Mucosa of descending colon (tissue), 3 donors: ENCODE results near the gene RAB39B. TPM values are rescaled to one million over a fixed set of nuclear protein-coding genes. Genes with fewer than 3 reads are reported as not detected.
A peak's percentile ranks its signal among the peaks of the same experiment; 100 is the strongest.
"Not testable (repeated sequence)": the region's sequence is repeated elsewhere in the genome, so short reads cannot be mapped to it uniquely, and the experiment has no call there.

Experiments used
- ATAC-seq: fragments of 200-7000 bp; cut with Tn5 transposase; one replicate; pipeline ENCODE4 v1.9.1; 2020; ENCODE audit warnings: mild to moderate bottlenecking, moderate library complexity
- DNase-seq, 3 donors: peaks; one replicate each; pipeline ENCODE4 v3.0.0-alpha.2; 2020
- H3K36me3 ChIP-seq: fragments of 200-600 bp; one replicate; pipeline ENCODE4 v1.8.0; 2021; ENCODE audit warnings: low read depth, mild to moderate bottlenecking
- H3K4me1 ChIP-seq: fragments of 200-600 bp; one replicate; pipeline ENCODE4 v1.8.0; 2021; ENCODE audit warnings: low read depth, mild to moderate bottlenecking
- H3K4me3 ChIP-seq: fragments of 200-600 bp; one replicate; pipeline ENCODE4 v1.8.0; 2021; ENCODE audit warnings: mild to moderate bottlenecking
- H3K9me3 ChIP-seq: fragments of 200-600 bp; one replicate; pipeline ENCODE4 v1.8.0; 2021; ENCODE audit warnings: mild to moderate bottlenecking
- intact Hi-C, 2 donors: fragments of 100-400 bp; cut with DNase I in 1 of 2; cut with micrococcal nuclease in 1 of 2; formaldehyde crosslinking; loops; one replicate each; pipeline versions ENCODE4 v1.11.0 to v1.11.1; 2022; cut with DNase I, micrococcal nuclease
- long read RNA-seq, 2 donors: library from polyadenylated mRNA; unstranded; transcript quantifications; one replicate each; pipeline ENCODE4 v2.0.0, GENCODE V29; 2019 to 2021
- total RNA-seq, 3 donors: library from RNA; stranded (reverse); fragmentation: NEBNext Ultra II Directional in 2 of 3; extraction: Animal tissue kit (Norgen Biotek cat#: 25700) in 2 of 3; gene quantifications; one replicate each; pipeline versions ENCODE4 v1.2.1 to v1.2.4, GENCODE V29; 2021 to 2023
- TF ChIP-seq, protein P1 (sequence below): fragments of 200-600 bp; IDR thresholded peaks from one replicate; pipeline ENCODE4 v1.8.0; 2022; ENCODE audit warnings: antibody characterized with exemption, mild to moderate bottlenecking
- donor health status: DM: no; HTN: no; CAD: no; lungs with moderate emphysema.
- donor health status: DM: no; HTN: no; CAD: no.
- donor health status: DM: no; HTN: yes; CAD: no.

RAB39B gene, protein sequence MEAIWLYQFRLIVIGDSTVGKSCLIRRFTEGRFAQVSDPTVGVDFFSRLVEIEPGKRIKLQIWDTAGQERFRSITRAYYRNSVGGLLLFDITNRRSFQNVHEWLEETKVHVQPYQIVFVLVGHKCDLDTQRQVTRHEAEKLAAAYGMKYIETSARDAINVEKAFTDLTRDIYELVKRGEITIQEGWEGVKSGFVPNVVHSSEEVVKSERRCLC
- under 1 TPM; 0.17 to 0.79 (median 0.27) TPM for total RNA-seq
- long read RNA-seq, donor 1 = 0 reads
- long read RNA-seq, donor 2 = 0 reads

DNA sequence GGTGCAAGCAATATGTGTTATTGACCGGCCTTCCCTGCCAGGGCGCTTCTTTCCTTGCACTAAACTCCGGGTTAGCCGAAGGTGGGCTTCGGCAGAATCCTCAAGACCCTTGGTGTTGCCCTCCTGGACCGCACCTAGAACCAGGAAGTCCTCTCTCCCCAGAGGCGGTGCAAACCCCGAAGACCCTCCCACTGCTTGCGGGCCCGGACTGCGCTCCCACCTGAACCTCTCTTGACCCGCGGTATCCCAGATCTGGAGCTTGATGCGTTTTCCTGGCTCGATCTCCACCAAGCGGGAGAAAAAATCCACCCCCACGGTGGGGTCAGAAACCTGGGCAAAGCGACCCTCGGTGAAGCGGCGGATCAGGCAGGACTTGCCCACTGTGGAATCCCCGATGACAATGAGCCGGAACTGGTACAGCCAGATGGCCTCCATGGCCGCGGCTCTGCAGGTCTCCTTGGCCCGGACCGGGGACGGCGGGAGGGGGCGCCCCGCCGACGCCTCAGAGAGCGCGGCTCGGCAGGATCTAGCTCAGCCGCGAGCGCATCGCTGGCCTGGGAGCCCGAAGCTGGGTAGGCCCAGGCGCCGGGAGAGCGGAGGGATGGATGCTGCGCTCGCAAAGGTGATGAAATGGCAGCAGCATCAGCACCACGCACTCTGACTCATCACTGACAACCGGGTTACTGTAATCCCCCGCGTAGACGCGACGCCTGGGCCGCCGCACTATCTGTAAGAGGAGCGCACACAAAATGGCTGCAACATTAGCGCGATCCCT lies at the start of gene RAB39B:
TSS of gene RAB39B (minus strand) at position 638 of the 775 bp plus-strand sequence. CDS start at position 435, 203 bp downstream.
- peak; percentile 93 for ATAC-seq

GRCh38 chrX:155313766-155314165 lies 49.5 kb upstream of the RAB39B start:
- Histone ChIP-seq H3K4me3 (no peak overlapping the region), H3K9me3 (no peaks in the 10 kb centered on the region), H3K4me1 (no peaks in the 10 kb centered on the region), H3K36me3 (no peaks in the 10 kb centered on the region)
- DNase-seq (no peak), ATAC-seq (no peak)
- TF ChIP-seq, protein P1, sequence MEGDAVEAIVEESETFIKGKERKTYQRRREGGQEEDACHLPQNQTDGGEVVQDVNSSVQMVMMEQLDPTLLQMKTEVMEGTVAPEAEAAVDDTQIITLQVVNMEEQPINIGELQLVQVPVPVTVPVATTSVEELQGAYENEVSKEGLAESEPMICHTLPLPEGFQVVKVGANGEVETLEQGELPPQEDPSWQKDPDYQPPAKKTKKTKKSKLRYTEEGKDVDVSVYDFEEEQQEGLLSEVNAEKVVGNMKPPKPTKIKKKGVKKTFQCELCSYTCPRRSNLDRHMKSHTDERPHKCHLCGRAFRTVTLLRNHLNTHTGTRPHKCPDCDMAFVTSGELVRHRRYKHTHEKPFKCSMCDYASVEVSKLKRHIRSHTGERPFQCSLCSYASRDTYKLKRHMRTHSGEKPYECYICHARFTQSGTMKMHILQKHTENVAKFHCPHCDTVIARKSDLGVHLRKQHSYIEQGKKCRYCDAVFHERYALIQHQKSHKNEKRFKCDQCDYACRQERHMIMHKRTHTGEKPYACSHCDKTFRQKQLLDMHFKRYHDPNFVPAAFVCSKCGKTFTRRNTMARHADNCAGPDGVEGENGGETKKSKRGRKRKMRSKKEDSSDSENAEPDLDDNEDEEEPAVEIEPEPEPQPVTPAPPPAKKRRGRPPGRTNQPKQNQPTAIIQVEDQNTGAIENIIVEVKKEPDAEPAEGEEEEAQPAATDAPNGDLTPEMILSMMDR = no peak
- intact Hi-C loops = no loop called here

More for the DNA sequence above, at the start of gene RAB39B:
- intact Hi-C loops = no loop called here
- Histone ChIP-seq H3K4me3 (no peak within 1 kb of the TSS), H3K4me1 (no peaks in the 10 kb centered on the region), H3K36me3 (no peaks in the 10 kb centered on the region), H3K9me3 (no peaks in the 10 kb centered on the region)
- DNase-seq = peak; percentile 43 to 77 (median 53)
- TF ChIP-seq, protein P1 = no peak

DNA sequence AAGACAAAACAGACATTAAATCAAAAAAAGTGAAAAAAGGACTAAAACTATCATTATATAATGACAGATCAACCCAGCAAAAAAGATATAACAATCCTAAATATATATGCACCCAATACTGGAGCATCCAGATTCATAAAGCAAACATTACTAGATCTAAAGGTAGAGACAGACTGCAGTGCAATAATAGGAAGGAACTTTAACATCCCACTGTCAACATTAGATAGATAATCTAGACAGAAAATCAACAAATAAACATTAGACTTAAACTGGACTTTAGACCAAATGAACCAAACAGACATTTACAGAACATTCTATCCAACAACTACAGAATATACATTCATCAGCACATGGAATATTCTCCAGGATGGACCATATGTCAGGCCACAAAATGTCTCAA lies 29.5 kb upstream of the RAB39B start:
- DNase-seq = no peak
- TF ChIP-seq, protein P1 = no peak
- H3K36me3 ChIP-seq = no peaks in the 10 kb centered on the region
- intact Hi-C loops = no loop called here
- no peak overlapping the region for H3K4me3 ChIP-seq
- H3K9me3 ChIP-seq = no peaks in the 10 kb centered on the region
- ATAC-seq = no peak
- H3K4me1 ChIP-seq = no peaks in the 10 kb centered on the region

- TF ChIP-seq, protein P1 = no peak
- Histone ChIP-seq H3K4me3 (no peak overlapping the region), H3K36me3 (no peaks in the 10 kb centered on the region), H3K4me1 (no peaks in the 10 kb centered on the region), H3K9me3 (no peaks in the 10 kb centered on the region)
- DNase-seq (no peak), ATAC-seq (no peak)
- intact Hi-C loops = no loop called here
Observed at GRCh38 chrX:155279873-155280272, 15.6 kb upstream of the RAB39B start.

DNA sequence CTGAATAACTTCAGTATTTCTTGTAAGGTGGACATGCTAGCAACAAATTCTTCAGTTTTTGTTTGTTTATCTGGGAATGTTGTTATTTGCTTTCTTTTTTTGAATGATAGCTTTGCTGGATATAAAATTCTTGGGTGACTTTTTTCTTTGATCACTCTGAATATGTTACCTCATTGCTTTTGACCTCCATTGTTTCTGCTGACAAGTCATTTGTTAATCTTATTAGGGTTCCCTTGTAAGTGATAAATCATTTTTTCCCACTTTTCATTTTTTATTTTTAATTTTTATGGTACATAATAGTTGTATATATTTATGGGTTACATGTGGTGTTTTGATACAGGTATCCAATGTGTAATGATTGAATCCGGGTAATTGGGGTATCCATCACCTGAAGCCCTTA lies 6.7 kb upstream of the RAB39B start:
- DNase-seq = no peak
- H3K4me3 ChIP-seq = no peak overlapping the region
- intact Hi-C loops = no loop called here
- no peak for ATAC-seq
- no peaks in the 10 kb centered on the region for H3K36me3 ChIP-seq
- no peaks in the 10 kb centered on the region for H3K9me3 ChIP-seq
- TF ChIP-seq, protein P1 = no peak
- H3K4me1 ChIP-seq = no peaks in the 10 kb centered on the region

- intact Hi-C loops, H3K4me1 ChIP-seq, DNase-seq, ATAC-seq, H3K9me3 ChIP-seq, H3K36me3 ChIP-seq, H3K4me3 ChIP-seq: not testable (repeated sequence)
Observed at GRCh38 chrX:155267995-155268394, 3.7 kb upstream of the RAB39B start.
